Right forelimb (tissue), 1 donor: Measurements from ENCODE around the gene SIGLEC12.
A peak's percentile ranks its signal among the peaks of the same experiment; 100 is the strongest.
"Not testable (repeated sequence)": the region's sequence is repeated elsewhere in the genome, so short reads cannot be mapped to it uniquely, and the experiment has no call there.

Experiments
- DNase-seq: peaks from one replicate; pipeline ENCODE4 v3.0.0-alpha.2; 2018

Gene SIGLEC12

GRCh38 chr19:51479531-51480331, 21.9 kb downstream of the SIGLEC12 start:
- DNase-seq = no peak

- DNase-seq = no peak
Measured at GRCh38 chr19:51478381-51479234, 23.0 kb downstream of the SIGLEC12 start, which contains the start of gene CEACAM18. CEACAM18 (plus strand) TSS chr19:51478539.

- no peak for DNase-seq
Measured at GRCh38 chr19:51477344-51477743, 24.3 kb downstream of the SIGLEC12 start.

GRCh38 chr19:51476164-51476563, 25.4 kb downstream of the SIGLEC12 start:
- no peak for DNase-seq

GRCh38 chr19:51473009-51473707, 28.4 kb downstream of the SIGLEC12 start:
- DNase-seq = peak; percentile 79

GRCh38 chr19:51472607-51473006, 29.0 kb downstream of the SIGLEC12 start:
- DNase-seq = no peak

- DNase-seq = no peak
Measured at GRCh38 chr19:51471527-51471926, 30.1 kb downstream of the SIGLEC12 start.

- DNase-seq = no peak
Measured at GRCh38 chr19:51470966-51471365, 30.6 kb downstream of the SIGLEC12 start.

- no peak for DNase-seq
Measured at GRCh38 chr19:51469629-51470028, 32.0 kb downstream of the SIGLEC12 start.

- DNase-seq = no peak
Measured at GRCh38 chr19:51469162-51469561, 32.4 kb downstream of the SIGLEC12 start.

GRCh38 chr19:51468545-51468920, 33.1 kb downstream of the SIGLEC12 start:
- DNase-seq = no peak

GRCh38 chr19:51467864-51468544, 33.6 kb downstream of the SIGLEC12 start:
- DNase-seq = no peak

- DNase-seq = no peak
Measured at GRCh38 chr19:51466723-51467122, 34.9 kb downstream of the SIGLEC12 start.

- not testable (repeated sequence) for DNase-seq
Measured at GRCh38 chr19:51463976-51464581, 37.5 kb downstream of the SIGLEC12 start.

GRCh38 chr19:51462681-51463080, 38.9 kb downstream of the SIGLEC12 start:
- no peak for DNase-seq

GRCh38 chr19:51462276-51462675, 39.3 kb downstream of the SIGLEC12 start:
- DNase-seq = no peak

- no peak for DNase-seq
Measured at GRCh38 chr19:51461723-51462161, 39.9 kb downstream of the SIGLEC12 start.

GRCh38 chr19:51460164-51460992, 41.2 kb downstream of the SIGLEC12 start:
- DNase-seq = no peak

GRCh38 chr19:51458899-51459505, 42.6 kb downstream of the SIGLEC12 start:
- DNase-seq = no peak

- DNase-seq = no peak
Measured at GRCh38 chr19:51458051-51458645, 43.5 kb downstream of the SIGLEC12 start, which contains the start of gene SIGLEC8. SIGLEC8 (minus strand) TSS chr19:51458454; CDS start chr19:51458387, 67 bp downstream.
